GM13976 (cell line): Measurements from ENCODE around the gene CBFA2T3.

Source experiments
- DNase-seq: peaks from one replicate; pipeline ENCODE4 v3.0.0; 2012; ENCODE audit warnings: low spot score
- CTCF ChIP-seq: IDR thresholded peaks from 2 replicates; pipeline ENCODE4 v1.5.1; 2012; ENCODE audit warnings: borderline replicate concordance, mild to moderate bottlenecking; ENCODE audit not compliant: insufficient read depth; ENCODE audit errors: extremely low read depth, missing control alignments, control extremely low read depth
- in situ Hi-C: fragments of 300-500 bp; cut with MboI; formaldehyde crosslinking; loops from one replicate; pipeline ENCODE4 v1.12.0; 2022; ENCODE audit warnings: low sequenced_read_pairs, mixed read lengths, inconsistent platforms; ENCODE audit not compliant: unreplicated experiment

Gene CBFA2T3

DNA sequence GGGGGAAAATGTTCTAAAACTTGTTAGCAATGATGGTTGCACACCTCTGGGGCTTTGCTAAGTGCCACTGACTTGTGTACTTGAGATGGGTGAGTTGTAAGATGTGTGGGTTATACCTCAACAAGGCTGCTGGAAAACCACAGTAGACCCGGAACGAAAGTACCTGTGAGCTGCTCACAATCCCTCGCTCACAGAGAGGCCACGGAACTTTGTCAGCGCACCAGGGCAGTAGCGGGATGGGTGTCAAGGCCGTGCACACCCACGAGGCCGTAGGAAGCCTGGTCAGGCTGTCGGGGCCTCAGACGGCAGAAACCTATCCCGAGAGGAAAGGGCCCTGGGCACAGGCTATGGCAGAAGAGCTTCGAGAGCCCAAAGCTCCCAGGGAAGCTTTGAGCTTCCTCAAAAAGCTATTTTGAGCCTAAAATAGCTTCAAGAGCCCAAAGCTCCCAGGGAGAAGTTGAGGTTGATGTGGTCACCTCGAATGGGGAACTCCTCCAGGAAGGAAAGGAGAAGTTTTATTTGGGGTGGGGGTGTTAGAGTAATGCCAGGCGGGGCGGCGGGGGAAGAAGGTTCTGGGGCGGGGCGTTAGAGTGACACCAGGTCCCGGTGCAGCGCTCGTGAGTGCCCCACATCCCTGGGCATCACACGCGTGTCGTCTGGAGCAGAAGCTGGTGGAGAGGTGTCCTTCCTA lies 19.0 kb downstream of the CBFA2T3 start:
- DNase-seq, result no peak
- no peak for TF ChIP-seq CTCF
- in situ Hi-C loops, result no loop called here

GRCh38 chr16:88957433-88957767 lies 19.6 kb downstream of the CBFA2T3 start:
- TF ChIP-seq CTCF, result no peak
- in situ Hi-C loops, result no loop called here
- no peak for DNase-seq

DNA sequence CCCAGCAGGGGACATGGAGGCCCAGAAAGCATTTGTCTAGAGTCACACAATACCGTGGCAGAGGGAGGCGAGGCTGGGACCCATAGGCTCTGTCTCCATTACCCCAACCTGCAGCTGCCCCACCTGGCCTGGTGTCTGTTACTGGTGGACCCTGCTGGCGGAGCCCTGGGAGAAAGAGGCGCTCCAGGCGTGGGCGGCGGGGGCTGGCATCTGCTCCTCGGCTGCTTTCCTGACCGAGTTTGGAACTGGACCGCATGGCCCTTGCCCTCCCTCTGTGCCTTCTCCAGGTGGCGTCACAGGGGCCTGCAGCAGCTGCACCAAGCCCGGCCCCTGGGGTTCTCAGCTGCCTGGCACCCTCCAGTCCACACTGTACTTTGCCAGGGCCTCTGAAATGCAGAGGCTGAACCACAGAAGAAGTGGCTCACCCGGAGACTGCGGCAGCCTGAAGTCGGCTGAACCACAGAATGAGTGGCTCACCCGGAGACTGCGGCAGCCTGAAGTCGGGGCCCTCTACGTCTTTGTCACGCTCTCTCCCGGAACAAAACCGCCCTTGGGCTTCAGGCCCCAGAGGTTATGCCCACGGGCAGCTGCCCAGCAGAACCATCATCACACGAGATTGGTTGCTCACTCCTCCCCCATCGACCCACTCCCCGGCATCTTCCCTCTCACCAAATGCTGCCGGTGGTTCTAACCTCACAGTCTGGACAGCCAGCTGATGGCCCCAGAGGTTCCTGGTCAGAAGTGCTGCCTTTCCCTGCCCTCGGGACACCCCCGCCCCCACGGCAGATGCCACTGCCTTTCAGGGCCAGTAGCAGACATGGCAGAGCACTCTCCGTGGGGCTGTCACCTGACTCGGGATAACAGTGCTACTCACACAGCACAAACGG lies 20.2 kb downstream of the CBFA2T3 start:
- in situ Hi-C loops, result no loop called here
- DNase-seq, result no peak
- no peak for TF ChIP-seq CTCF

DNA sequence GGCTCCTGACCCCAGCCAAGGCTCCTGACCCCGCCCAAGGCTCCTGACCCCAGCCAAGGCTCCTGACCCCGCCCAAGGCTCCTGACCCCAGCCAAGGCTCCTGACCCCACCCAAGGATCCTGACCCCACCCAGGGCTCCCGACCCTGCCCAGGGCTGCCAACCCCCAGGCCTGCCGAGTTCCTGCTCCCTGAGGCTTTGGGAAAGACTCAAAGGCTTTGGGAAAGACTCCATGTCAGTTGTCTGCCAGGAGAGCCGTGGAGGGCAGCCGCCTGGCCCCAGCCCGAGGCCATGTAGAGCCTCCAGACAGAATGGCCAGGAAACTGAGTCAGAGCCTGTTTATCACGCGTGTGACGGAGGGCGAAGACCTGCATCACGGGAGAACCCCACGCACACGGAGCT lies 21.1 kb downstream of the CBFA2T3 start:
- in situ Hi-C loops, result no loop called here
- DNase-seq, result no peak
- TF ChIP-seq CTCF, result no peak

- TF ChIP-seq CTCF, result no peak
- no peak for DNase-seq
- in situ Hi-C loops, result no loop called here
Observed at GRCh38 chr16:88953003-88953690, 23.9 kb downstream of the CBFA2T3 start.

DNA sequence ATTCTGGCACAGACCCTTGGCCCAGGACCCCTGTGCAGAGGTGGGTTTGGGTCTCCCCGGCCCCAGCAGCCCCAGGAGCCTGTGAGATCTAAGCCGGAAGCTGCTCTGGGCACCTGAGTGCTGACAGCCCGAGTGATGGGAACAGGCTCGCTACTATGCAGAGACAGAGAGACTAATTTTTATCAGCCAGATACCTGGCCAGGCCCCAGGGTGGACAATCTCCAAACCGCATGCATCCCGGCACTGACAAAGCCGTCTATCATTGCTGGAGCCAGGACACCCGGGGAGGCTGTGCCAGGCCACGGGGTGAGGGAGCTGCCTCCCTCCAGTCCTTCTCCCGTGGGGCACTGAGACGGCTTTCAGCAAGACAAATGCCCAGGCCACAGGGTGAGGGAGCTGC lies 25.0 kb downstream of the CBFA2T3 start:
- DNase-seq, result no peak
- in situ Hi-C loops, result no loop called here
- no peak for TF ChIP-seq CTCF
